Sigmoid colon (tissue), 4 donors: ENCODE measurements around the gene TLE2.

ENCODE experiments used
- CTCF ChIP-seq, 4 experiments: fragments of 450-650 bp in 3 of 4; fragments of 200-600 bp in 1 of 4; IDR thresholded peaks; one replicate each; pipeline ENCODE4 v1.5.1; 2016 to 2019; ENCODE audit warnings: antibody characterized with exemption in 4 of 4, mild to moderate bottlenecking in 3 of 4, moderate library complexity in 2 of 4
- POLR2AphosphoS5 ChIP-seq, 4 donors: sonication (generic); formaldehyde crosslinking; IDR thresholded peaks; one replicate each; pipeline ENCODE4 v1.6.1; 2017; ENCODE audit warnings: antibody characterized with exemption in 4 of 4

GRCh38 chr19:2981898-2982297 is 47.2 kb downstream of the TLE2 start:
- TF ChIP-seq CTCF (IDR thresholded peaks at IDR 0.05) (no peak), POLR2AphosphoS5 (IDR thresholded peaks at IDR 0.05) (no peak)
